GM12875 (cell line): ENCODE measurements around the gene TBC1D22A.

Source experiments
- H3K4me3 ChIP-seq: one replicate; pipeline ENCODE4 v1.5.1; 2011; ENCODE audit warnings: low read depth, low read length, control low read depth
- TF ChIP-seq, protein P1 (sequence below): IDR thresholded peaks from 2 replicates; pipeline ENCODE4 v1.5.1; 2011; ENCODE audit warnings: low read depth, mild to moderate bottlenecking, control low read depth, inconsistent platforms, low read length, moderate library complexity, borderline replicate concordance; ENCODE audit not compliant: insufficient read depth

Gene TBC1D22A

GRCh38 chr22:46902998-46903916 is 140.8 kb downstream of the TBC1D22A start:
- H3K4me3 ChIP-seq = no peak overlapping the region
- TF ChIP-seq, protein P1, sequence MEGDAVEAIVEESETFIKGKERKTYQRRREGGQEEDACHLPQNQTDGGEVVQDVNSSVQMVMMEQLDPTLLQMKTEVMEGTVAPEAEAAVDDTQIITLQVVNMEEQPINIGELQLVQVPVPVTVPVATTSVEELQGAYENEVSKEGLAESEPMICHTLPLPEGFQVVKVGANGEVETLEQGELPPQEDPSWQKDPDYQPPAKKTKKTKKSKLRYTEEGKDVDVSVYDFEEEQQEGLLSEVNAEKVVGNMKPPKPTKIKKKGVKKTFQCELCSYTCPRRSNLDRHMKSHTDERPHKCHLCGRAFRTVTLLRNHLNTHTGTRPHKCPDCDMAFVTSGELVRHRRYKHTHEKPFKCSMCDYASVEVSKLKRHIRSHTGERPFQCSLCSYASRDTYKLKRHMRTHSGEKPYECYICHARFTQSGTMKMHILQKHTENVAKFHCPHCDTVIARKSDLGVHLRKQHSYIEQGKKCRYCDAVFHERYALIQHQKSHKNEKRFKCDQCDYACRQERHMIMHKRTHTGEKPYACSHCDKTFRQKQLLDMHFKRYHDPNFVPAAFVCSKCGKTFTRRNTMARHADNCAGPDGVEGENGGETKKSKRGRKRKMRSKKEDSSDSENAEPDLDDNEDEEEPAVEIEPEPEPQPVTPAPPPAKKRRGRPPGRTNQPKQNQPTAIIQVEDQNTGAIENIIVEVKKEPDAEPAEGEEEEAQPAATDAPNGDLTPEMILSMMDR = no peak

- no peak overlapping the region for H3K4me3 ChIP-seq
- TF ChIP-seq, protein P1 = no peak
Measured at GRCh38 chr22:46905415-46905814, 143.0 kb downstream of the TBC1D22A start.

DNA sequence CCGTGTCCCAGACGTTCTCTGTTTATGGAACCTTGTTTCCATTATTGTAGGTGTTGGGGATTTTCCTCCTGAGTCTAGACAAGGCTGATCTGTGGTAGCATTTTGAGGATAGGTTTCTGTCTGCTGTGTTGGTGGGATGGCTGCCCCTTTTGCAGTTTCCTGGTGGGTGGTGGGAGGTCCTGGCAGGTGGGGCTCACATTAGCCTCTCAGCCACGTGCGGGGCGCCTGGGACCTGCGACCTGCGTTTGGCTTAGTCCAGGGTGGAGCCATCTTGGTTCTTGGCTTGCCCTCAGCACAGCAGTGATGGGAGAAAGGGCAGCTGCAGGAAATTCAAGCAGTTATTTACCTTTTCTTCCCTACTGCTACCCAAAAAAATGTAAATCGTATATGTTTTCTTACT is 143.4 kb downstream of the TBC1D22A start:
- TF ChIP-seq, protein P1 = no peak

DNA sequence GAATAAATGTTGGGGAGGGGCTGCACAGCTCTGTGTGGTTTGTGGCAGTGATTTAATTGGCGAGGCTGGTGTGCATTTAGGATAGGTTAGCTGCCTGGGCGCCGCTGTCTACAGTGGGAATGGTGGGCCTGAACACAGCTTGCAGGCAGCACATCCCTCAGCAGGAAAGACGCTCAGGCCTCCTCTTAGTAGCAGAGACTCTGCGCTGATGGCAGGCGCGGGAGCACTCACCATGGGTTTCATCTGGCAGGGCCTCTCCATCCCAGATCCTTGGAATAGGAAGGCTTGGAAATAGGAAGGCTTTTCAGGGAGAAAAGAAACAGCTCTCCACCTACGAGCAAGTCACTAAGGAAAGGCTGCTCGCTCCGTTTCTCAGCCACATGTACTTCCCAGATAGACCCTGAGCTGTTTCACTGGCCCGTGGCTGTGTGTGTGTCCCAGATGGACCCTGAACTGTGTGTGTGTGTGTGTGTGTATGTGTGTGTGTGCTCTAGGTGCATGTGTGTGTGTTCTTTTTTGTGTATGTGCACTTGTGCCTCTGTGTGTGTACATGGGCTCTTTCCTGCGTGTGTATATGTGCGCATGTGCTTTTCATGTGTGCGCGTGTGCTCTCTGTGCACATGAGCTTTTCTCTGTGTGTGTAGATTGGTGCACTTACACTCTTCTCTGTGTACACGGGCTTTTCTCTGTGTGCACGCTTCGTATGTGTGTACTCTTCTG is 144.0 kb downstream of the TBC1D22A start:
- no peak overlapping the region for H3K4me3 ChIP-seq
- TF ChIP-seq, protein P1 = no peak

More for the DNA sequence above, 143.4 kb downstream of the TBC1D22A start:
- H3K4me3 ChIP-seq = no peak overlapping the region

DNA sequence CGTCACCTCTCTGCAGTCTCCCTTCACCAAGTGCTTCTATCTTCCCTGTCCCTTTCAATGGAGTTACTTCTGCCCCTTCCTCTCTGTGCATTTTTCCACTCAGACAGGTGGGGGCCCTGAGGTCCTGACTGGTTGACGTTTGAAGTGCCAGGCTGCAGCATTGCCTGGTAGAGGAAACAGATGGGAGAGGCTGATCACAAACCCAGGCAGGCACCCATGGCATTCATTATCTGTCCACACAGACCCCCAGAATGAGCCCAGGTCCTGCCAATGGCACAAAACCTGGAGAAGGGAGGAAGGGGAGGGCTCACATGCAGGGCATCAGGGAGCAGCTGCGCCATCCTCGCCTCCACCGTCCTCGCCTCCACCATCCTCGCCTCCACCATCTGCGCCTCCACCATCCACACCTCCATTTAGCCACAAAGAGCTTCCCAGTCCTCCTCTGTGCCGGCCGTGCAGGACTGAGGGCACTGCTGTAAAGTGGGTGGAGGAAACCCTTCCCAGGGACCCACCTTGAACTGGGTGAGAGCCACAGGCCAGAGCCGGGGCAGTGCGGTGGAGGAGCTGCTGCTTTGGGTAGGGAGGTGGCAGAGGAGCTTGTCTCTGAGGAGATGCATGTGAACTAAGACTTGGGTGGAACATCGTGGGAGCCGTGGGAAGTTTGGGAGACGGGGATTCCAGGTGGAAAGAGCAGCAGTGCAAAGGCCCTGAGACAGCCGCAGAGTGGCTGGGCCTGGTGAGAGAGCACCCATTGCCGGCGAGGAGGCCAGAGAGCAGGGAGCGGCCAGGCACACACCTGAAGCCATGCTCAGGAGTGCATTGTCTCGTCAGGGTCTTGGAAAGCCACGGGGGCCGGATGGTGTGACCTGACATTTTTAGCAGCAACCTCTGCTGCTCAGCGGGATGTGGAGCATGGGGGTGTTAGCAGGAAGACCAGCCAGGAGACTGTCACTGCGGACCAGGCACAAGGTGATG is 145.1 kb downstream of the TBC1D22A start:
- TF ChIP-seq, protein P1 = no peak
- no peak overlapping the region for H3K4me3 ChIP-seq

- TF ChIP-seq, protein P1 = no peak
- H3K4me3 ChIP-seq = no peak overlapping the region
Measured at GRCh38 chr22:46908641-46909107, 146.2 kb downstream of the TBC1D22A start.
